ENCODE results near the gene REX1BD. TPM values are rescaled to one million over a fixed set of nuclear protein-coding genes. Genes with fewer than 3 reads are reported as not detected.

The REX1BD gene
- total and polyA plus RNA-seq, 10 of the 15 experiments (the other 5 are each of a cell fraction or from before 2014, with no cell fraction given), result 1.1 to 101 (median 35.0) TPM

DNA sequence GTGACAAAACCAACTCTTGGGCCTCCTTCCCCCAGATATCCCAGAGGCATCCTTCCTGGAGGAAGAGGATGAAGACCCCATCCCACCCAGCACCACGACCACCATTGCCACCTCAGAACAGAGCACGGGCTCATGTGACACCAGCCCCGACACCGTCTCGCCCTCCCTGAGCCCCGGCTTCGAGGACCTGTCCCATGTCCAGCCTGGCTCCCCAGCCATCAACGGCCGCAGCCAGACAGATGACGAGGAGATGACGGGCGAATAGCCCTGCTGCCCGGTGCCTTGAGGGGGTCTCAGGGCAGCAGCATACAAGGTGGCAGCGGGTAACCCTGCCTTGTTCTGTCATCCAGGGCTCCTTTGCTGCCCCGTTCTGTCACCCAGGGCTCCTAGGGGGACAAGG is 20.2 kb upstream of the REX1BD start:
- Histone ChIP-seq H3K9ac (ENCODE audit: control insufficient read depth, insufficient read depth, low read length) (no peak overlapping the region), H3K27ac (ENCODE audit: control insufficient read depth, insufficient read depth) (no peak overlapping the region), H3K27me3 (replicated peaks in 1 of 2; ENCODE audit: control insufficient read depth in 2 of 2, insufficient read depth in 2 of 2, low read length in 1 of 2) (no peaks in the 10 kb centered on the region), H3K4me1 (ENCODE audit: control insufficient read depth, insufficient read depth, low read length) (peaks cover 7% of the 10 kb centered on the region; the same call in 1 of the 2 replicates), H3K4me2 (ENCODE audit: control insufficient read depth, insufficient read depth) (no peak overlapping the region), H3K4me3 (no peak overlapping the region), H2AFZ (ENCODE audit: control insufficient read depth, low read depth, low read length) (no peak overlapping the region), H3K36me3 (ENCODE audit: control insufficient read depth in 2 of 2, insufficient read depth in 2 of 2, low read length in 1 of 2) (peaks cover 15 to 19% of the 10 kb centered on the region in 2 experiments), H3K79me2 (ENCODE audit: control insufficient read depth, insufficient read depth, low read length) (peaks cover 17% of the 10 kb centered on the region), H3K9me3 (replicated peaks; ENCODE audit: control insufficient read depth, insufficient read depth, low read length) (no peaks in the 10 kb centered on the region), H4K20me1 (ENCODE audit: control insufficient read depth, insufficient read depth) (peaks cover 8% of the 10 kb centered on the region; the same call in 1 of the 2 replicates)
- ChIA-PET RAD21 (ENCODE audit: unreplicated experiment) (no interaction called here), CTCF (no interaction called here), POLR2A (no interaction called here), SMC1A (ENCODE audit: uncharacterized antibody, unreplicated experiment) (interaction anchor here (1.0 kb wide), 1 partner anchor 25 kb away, joined by 3 read pairs; the partner anchor contains the start of gene FKBP8)
- in situ Hi-C loops (cut with MboI), result no loop called here
- ATAC-seq, result no peak
- intact Hi-C loops (cut with micrococcal nuclease; ENCODE audit: unreplicated experiment), result no loop called here
- 99% methylated on average over 15 of the region's 15 CpGs for WGBS (ENCODE audit: insufficient coverage, insufficient replicate concordance, low lambda C conversion rate, missing lambda C conversion rate)
- no peak for DNase-seq (ENCODE audit: low read depth, low spot score)
- FAIRE-seq, result no peak
- BruUV-seq (replicated peaks), result no TSS peak
- TF ChIP-seq HDGF (IDR thresholded peaks at IDR 0.05) (no peak), PBX3 (IDR thresholded peaks at IDR 0.05; ENCODE audit: insufficient replicate concordance, low read depth, low read length) (no peak), ZNF592 (IDR thresholded peaks at IDR 0.05) (no peak), SUPT20H (IDR thresholded peaks at IDR 0.05; ENCODE audit: borderline replicate concordance, control insufficient read depth, low read depth, low read length) (no peak), RELB (IDR thresholded peaks at IDR 0.05; ENCODE audit: low read depth) (no peak), KAT2A (conservative IDR thresholded peaks at IDR 0.05; ENCODE audit: control insufficient read depth, low read depth, low read length) (no peak), NRF1 (conservative IDR thresholded peaks at IDR 0.05; ENCODE audit: low read depth, low read length) (no peak), FOS (IDR thresholded peaks at IDR 0.05; ENCODE audit: borderline replicate concordance, extremely low read depth, insufficient read length) (no peak), ZNF217 (IDR thresholded peaks at IDR 0.05) (no peak), LARP7 (IDR thresholded peaks at IDR 0.05) (no peak), CREB1 (IDR thresholded peaks at IDR 0.05; ENCODE audit: low read depth) (no peak), BCL3 (IDR thresholded peaks at IDR 0.05; ENCODE audit: borderline replicate concordance, insufficient read depth, low read depth, low read length, poor library complexity, severe bottlenecking) (no peak), SMAD5 (IDR thresholded peaks at IDR 0.05; ENCODE audit: low read depth) (no peak), TBL1XR1 (IDR thresholded peaks at IDR 0.05; ENCODE audit: low read depth, low read length) (no peak), NR2C1 (IDR thresholded peaks at IDR 0.05) (no peak)
- TF ChIP-seq, protein P1, sequence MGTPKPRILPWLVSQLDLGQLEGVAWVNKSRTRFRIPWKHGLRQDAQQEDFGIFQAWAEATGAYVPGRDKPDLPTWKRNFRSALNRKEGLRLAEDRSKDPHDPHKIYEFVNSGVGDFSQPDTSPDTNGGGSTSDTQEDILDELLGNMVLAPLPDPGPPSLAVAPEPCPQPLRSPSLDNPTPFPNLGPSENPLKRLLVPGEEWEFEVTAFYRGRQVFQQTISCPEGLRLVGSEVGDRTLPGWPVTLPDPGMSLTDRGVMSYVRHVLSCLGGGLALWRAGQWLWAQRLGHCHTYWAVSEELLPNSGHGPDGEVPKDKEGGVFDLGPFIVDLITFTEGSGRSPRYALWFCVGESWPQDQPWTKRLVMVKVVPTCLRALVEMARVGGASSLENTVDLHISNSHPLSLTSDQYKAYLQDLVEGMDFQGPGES (IDR thresholded peaks at IDR 0.05), result no peak

Data from GM12878 (cell line).